Liver (tissue), 9 donors: ENCODE results near the gene CTTN. TPM values are rescaled to one million over a fixed set of nuclear protein-coding genes. Genes with fewer than 3 reads are reported as not detected.

Experiments used
- DNase-seq: peaks from one replicate; pipeline ENCODE4 v3.0.0-alpha.2; 2017; ENCODE audit warnings: low spot score
- H3K27ac ChIP-seq, 2 donors: one replicate each; pipeline ENCODE4 v1.7.0; 2013; ENCODE audit warnings: inconsistent platforms in 2 of 2, low read length in 2 of 2, control low read depth in 1 of 2, low read depth in 1 of 2, mild to moderate bottlenecking in 1 of 2
- H3K27me3 ChIP-seq, 4 donors: one replicate each; pipeline versions ENCODE4 v1.6.1 to v1.7.0; 2013; ENCODE audit warnings: low read length in 3 of 4, inconsistent platforms in 1 of 4, mild to moderate bottlenecking in 1 of 4, moderate library complexity in 1 of 4; ENCODE audit not compliant: control insufficient read depth in 4 of 4, insufficient read depth in 4 of 4
- H3K36me3 ChIP-seq, 4 donors: one replicate each; pipeline versions ENCODE4 v1.6.1 to v1.7.0; 2013; ENCODE audit warnings: low read length in 3 of 4, mild to moderate bottlenecking in 3 of 4, low read depth in 1 of 4, moderate library complexity in 1 of 4; ENCODE audit not compliant: control insufficient read depth in 4 of 4, insufficient read depth in 3 of 4
- H3K4me1 ChIP-seq, 4 donors: one replicate each; pipeline versions ENCODE4 v1.6.1 to v1.7.0; 2013; ENCODE audit warnings: low read length in 3 of 4, mild to moderate bottlenecking in 3 of 4, moderate library complexity in 1 of 4; ENCODE audit not compliant: control insufficient read depth in 4 of 4, insufficient read depth in 4 of 4
- H3K4me3 ChIP-seq, 3 donors: one replicate each; pipeline versions ENCODE4 v1.6.1 to v1.7.0; 2013; ENCODE audit warnings: low read length in 3 of 3, control low read depth in 1 of 3, low read depth in 1 of 3, mild to moderate bottlenecking in 1 of 3
- H3K9ac ChIP-seq, 2 donors: one replicate each; pipeline ENCODE4 v1.7.0; 2013; ENCODE audit warnings: low read length in 2 of 2, mild to moderate bottlenecking in 2 of 2, moderate library complexity in 2 of 2, control low read depth in 1 of 2, low read depth in 1 of 2
- H3K9me3 ChIP-seq, 4 donors: one replicate each; pipeline versions ENCODE4 v1.6.1 to v1.7.0; 2013; ENCODE audit warnings: low read length in 3 of 4; ENCODE audit not compliant: control insufficient read depth in 4 of 4
- EGR1 ChIP-seq, 2 donors: IDR thresholded peaks; 2 replicates each; pipeline ENCODE4 v1.6.1; 2016 to 2018; ENCODE audit warnings: antibody characterized with exemption in 2 of 2, low read depth in 2 of 2
- FOXA1 ChIP-seq: IDR thresholded peaks from 2 replicates; pipeline ENCODE4 v1.6.1; 2016; ENCODE audit warnings: antibody characterized with exemption
- FOXA2 ChIP-seq: IDR thresholded peaks from 2 replicates; pipeline ENCODE4 v1.6.1; 2016; ENCODE audit warnings: antibody characterized with exemption
- GABPA ChIP-seq, 2 donors: IDR thresholded peaks in 1 of 2; conservative IDR thresholded peaks in 1 of 2; 2 replicates each; pipeline ENCODE4 v1.6.1; 2016; ENCODE audit warnings: antibody characterized with exemption in 2 of 2, mild to moderate bottlenecking in 1 of 2, moderate library complexity in 1 of 2
- HNF4A ChIP-seq, 2 donors: conservative IDR thresholded peaks; 2 replicates each; pipeline ENCODE4 v1.6.1; 2016; ENCODE audit warnings: antibody characterized with exemption in 2 of 2, mild to moderate bottlenecking in 2 of 2
- HNF4G ChIP-seq: IDR thresholded peaks from 2 replicates; pipeline ENCODE4 v1.6.1; 2016; ENCODE audit warnings: antibody characterized with exemption
- JUND ChIP-seq, 2 donors: IDR thresholded peaks; 2 replicates each; pipeline ENCODE4 v1.6.1; 2016; ENCODE audit warnings: antibody characterized with exemption in 2 of 2
- NR2F2 ChIP-seq: IDR thresholded peaks from 2 replicates; pipeline ENCODE4 v1.6.1; 2016; ENCODE audit warnings: antibody characterized with exemption
- RAD21 ChIP-seq, 2 donors: IDR thresholded peaks; 2 replicates each; pipeline ENCODE4 v1.6.1; 2016; ENCODE audit warnings: antibody characterized with exemption in 2 of 2, mild to moderate bottlenecking in 2 of 2
- RXRA ChIP-seq, 2 donors: IDR thresholded peaks; 2 replicates each; pipeline ENCODE4 v1.6.1; 2017 to 2018; ENCODE audit warnings: antibody characterized with exemption in 2 of 2, mild to moderate bottlenecking in 1 of 2
- SP1 ChIP-seq: IDR thresholded peaks from 2 replicates; pipeline ENCODE4 v1.6.1; 2018; ENCODE audit warnings: antibody characterized with exemption, mild to moderate bottlenecking
- TAF1 ChIP-seq: conservative IDR thresholded peaks from 2 replicates; pipeline ENCODE4 v1.6.1; 2016; ENCODE audit warnings: antibody characterized with exemption, mild to moderate bottlenecking
- YY1 ChIP-seq: IDR thresholded peaks from 2 replicates; pipeline ENCODE4 v1.6.1; 2016; ENCODE audit warnings: antibody characterized with exemption, mild to moderate bottlenecking
- WGBS: extraction: QIAGEN DNeasy Blood & Tissue Kit; methylation state at CpG from one replicate; pipeline ENCODE4 v1.1.7; 2013; 5-methylcytosine and 5-hydroxymethylcytosine counted together
- polyA plus RNA-seq, 2 donors: library from polyadenylated mRNA; stranded (reverse) in 1 of 2; unstranded in 1 of 2; fragments of 200-250 nt in 1 of 2; fragments of >200 nt in 1 of 2; fragmentation: Nextera tagmentation in 1 of 2; extraction: Ambion mirVana in 1 of 2; gene quantifications; one replicate each; pipeline versions ENCODE4 v1.2.1 to v1.2.3, GENCODE V29; 2013 to 2015
- total RNA-seq, 2 donors: library from RNA; depleted of rRNA; stranded (reverse); fragments of >200 nt; gene quantifications; one replicate each; pipeline ENCODE4 v1.2.3, GENCODE V29; 2014
- TF ChIP-seq, protein P1 (sequence below): IDR thresholded peaks from 2 replicates; pipeline ENCODE4 v1.6.1; 2016; ENCODE audit warnings: antibody characterized with exemption
- TF ChIP-seq, protein P2 (sequence below): IDR thresholded peaks from 2 replicates; pipeline ENCODE4 v1.6.1; 2016; ENCODE audit warnings: antibody characterized with exemption
- TF ChIP-seq, protein P3 (sequence below): fragments of 150-350 bp; IDR thresholded peaks from 2 replicates; pipeline ENCODE4 v1.5.1; 2017; ENCODE audit warnings: improper control_type of control experiment, low read depth, low read length; ENCODE audit not compliant: missing input control
- TF ChIP-seq, protein P4 (sequence below): IDR thresholded peaks from 2 replicates; pipeline ENCODE4 v1.6.1; 2016; ENCODE audit warnings: antibody characterized with exemption, mild to moderate bottlenecking
- TF ChIP-seq, protein P5 (sequence below): IDR thresholded peaks from 2 replicates; pipeline ENCODE4 v1.6.1; 2016; ENCODE audit warnings: antibody characterized with exemption
- donor health status: healthy.
- donor health status: healthy.
- donor health status: healthy.
- donor health status: healthy.
- donor health status: healthy.

The CTTN gene
- total and polyA plus RNA-seq, 4 donors, result 38.7 to 136 (median 45.4) TPM

DNA sequence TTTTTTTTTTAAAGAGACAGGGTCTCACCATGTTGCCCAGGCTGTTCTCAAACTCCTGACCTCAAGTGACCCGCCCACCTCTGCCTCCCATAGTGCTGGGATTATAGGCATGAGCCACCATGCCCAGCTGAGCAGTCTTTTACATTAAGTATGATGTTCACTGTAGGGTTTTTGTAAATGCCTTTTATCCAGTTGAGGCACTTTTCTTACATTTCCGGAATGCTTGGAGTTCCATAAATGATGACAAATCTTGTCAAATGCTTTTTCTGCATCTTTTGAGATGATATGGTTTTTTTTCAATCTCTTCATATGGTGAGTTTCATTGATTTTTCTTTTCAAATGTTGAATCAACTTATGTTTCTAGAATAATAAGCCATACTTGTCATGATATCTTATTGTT lies 29.4 kb upstream of the CTTN start:
- Histone ChIP-seq H3K4me3 (no peak overlapping the region), H3K27ac (no peak overlapping the region), H3K4me1 (no peaks in the 10 kb centered on the region), H3K9me3 (no peaks in the 10 kb centered on the region), H3K36me3 (peaks cover 2 to 46% (median 31%) of the 10 kb centered on the region in 4 donors), H3K9ac (no peak overlapping the region), H3K27me3 (no peaks in the 10 kb centered on the region)
- no peak for DNase-seq
- WGBS, result 95% methylated on average over 2 of the region's 2 CpGs
- TF ChIP-seq YY1 (no peak), FOXA1 (no peak), RXRA (IDR thresholded peaks at IDR 0.05) (no peak), JUND (IDR thresholded peaks at IDR 0.05) (no peak), HNF4G (no peak)
- TF ChIP-seq, protein P1, sequence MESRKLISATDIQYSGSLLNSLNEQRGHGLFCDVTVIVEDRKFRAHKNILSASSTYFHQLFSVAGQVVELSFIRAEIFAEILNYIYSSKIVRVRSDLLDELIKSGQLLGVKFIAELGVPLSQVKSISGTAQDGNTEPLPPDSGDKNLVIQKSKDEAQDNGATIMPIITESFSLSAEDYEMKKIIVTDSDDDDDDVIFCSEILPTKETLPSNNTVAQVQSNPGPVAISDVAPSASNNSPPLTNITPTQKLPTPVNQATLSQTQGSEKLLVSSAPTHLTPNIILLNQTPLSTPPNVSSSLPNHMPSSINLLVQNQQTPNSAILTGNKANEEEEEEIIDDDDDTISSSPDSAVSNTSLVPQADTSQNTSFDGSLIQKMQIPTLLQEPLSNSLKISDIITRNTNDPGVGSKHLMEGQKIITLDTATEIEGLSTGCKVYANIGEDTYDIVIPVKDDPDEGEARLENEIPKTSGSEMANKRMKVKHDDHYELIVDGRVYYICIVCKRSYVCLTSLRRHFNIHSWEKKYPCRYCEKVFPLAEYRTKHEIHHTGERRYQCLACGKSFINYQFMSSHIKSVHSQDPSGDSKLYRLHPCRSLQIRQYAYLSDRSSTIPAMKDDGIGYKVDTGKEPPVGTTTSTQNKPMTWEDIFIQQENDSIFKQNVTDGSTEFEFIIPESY, result no peak

DNA sequence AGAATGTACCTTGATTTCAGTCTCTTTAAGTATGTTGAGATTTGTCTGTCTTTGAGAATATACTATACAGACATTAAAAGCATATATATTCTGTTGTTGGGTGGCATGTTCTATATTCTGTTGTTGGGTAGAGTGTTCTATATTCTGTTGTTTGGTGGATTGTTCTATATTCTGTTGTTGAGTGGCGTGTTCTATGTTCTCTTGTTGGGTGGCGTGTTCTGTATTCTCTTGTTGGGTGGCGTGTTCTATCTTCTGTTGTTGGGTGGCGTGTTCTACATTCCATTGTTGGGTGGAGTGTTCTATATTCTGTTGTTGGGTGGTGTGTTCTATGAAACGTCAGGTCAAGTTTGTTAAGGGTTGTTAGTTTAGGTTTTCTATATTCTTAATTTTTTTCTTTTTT lies 27.1 kb upstream of the CTTN start:
- Histone ChIP-seq H3K27me3 (no peaks in the 10 kb centered on the region), H3K4me1 (no peaks in the 10 kb centered on the region), H3K27ac (no peak overlapping the region), H3K36me3 (peaks cover 4 to 36% (median 32%) of the 10 kb centered on the region in 4 donors), H3K9ac (no peak overlapping the region), H3K4me3 (no peak overlapping the region), H3K9me3 (no peaks in the 10 kb centered on the region)
- WGBS, result 82% methylated on average over 5 of the region's 5 CpGs
- TF ChIP-seq EGR1 (IDR thresholded peaks at IDR 0.05; ENCODE audit: low read depth in 2 of 2), result no peak
- no peak for TF ChIP-seq YY1
- TF ChIP-seq JUND (IDR thresholded peaks at IDR 0.05), result no peak
- no peak for TF ChIP-seq HNF4G
- TF ChIP-seq, protein P2, sequence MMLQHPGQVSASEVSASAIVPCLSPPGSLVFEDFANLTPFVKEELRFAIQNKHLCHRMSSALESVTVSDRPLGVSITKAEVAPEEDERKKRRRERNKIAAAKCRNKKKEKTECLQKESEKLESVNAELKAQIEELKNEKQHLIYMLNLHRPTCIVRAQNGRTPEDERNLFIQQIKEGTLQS, result no peak
- TF ChIP-seq, protein P1, result no peak
- no peak for TF ChIP-seq SP1
- TF ChIP-seq, protein P3, sequence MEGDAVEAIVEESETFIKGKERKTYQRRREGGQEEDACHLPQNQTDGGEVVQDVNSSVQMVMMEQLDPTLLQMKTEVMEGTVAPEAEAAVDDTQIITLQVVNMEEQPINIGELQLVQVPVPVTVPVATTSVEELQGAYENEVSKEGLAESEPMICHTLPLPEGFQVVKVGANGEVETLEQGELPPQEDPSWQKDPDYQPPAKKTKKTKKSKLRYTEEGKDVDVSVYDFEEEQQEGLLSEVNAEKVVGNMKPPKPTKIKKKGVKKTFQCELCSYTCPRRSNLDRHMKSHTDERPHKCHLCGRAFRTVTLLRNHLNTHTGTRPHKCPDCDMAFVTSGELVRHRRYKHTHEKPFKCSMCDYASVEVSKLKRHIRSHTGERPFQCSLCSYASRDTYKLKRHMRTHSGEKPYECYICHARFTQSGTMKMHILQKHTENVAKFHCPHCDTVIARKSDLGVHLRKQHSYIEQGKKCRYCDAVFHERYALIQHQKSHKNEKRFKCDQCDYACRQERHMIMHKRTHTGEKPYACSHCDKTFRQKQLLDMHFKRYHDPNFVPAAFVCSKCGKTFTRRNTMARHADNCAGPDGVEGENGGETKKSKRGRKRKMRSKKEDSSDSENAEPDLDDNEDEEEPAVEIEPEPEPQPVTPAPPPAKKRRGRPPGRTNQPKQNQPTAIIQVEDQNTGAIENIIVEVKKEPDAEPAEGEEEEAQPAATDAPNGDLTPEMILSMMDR, result no peak
- no peak for TF ChIP-seq FOXA2
- no peak for TF ChIP-seq HNF4A (conservative IDR thresholded peaks at IDR 0.05)
- TF ChIP-seq NR2F2, result no peak
- TF ChIP-seq, protein P4, sequence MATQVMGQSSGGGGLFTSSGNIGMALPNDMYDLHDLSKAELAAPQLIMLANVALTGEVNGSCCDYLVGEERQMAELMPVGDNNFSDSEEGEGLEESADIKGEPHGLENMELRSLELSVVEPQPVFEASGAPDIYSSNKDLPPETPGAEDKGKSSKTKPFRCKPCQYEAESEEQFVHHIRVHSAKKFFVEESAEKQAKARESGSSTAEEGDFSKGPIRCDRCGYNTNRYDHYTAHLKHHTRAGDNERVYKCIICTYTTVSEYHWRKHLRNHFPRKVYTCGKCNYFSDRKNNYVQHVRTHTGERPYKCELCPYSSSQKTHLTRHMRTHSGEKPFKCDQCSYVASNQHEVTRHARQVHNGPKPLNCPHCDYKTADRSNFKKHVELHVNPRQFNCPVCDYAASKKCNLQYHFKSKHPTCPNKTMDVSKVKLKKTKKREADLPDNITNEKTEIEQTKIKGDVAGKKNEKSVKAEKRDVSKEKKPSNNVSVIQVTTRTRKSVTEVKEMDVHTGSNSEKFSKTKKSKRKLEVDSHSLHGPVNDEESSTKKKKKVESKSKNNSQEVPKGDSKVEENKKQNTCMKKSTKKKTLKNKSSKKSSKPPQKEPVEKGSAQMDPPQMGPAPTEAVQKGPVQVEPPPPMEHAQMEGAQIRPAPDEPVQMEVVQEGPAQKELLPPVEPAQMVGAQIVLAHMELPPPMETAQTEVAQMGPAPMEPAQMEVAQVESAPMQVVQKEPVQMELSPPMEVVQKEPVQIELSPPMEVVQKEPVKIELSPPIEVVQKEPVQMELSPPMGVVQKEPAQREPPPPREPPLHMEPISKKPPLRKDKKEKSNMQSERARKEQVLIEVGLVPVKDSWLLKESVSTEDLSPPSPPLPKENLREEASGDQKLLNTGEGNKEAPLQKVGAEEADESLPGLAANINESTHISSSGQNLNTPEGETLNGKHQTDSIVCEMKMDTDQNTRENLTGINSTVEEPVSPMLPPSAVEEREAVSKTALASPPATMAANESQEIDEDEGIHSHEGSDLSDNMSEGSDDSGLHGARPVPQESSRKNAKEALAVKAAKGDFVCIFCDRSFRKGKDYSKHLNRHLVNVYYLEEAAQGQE, result no peak
- TF ChIP-seq FOXA1, result no peak
- TF ChIP-seq RXRA (IDR thresholded peaks at IDR 0.05), result no peak
- TF ChIP-seq RAD21 (IDR thresholded peaks at IDR 0.05), result no peak
- no peak for TF ChIP-seq TAF1
- no peak for TF ChIP-seq GABPA (IDR thresholded peaks at IDR 0.05 in 1 of 2, conservative IDR thresholded peaks at IDR 0.05 in 1 of 2)
- TF ChIP-seq, protein P5, sequence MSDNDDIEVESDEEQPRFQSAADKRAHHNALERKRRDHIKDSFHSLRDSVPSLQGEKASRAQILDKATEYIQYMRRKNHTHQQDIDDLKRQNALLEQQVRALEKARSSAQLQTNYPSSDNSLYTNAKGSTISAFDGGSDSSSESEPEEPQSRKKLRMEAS, result no peak
- no peak for DNase-seq
